Suprapubic skin (tissue), 3 donors: Measurements from ENCODE around the gene CRYBA2.

ENCODE experiments used
- POLR2AphosphoS5 ChIP-seq, 3 donors: sonication (generic); formaldehyde crosslinking; IDR thresholded peaks; one replicate each; pipeline ENCODE4 v1.6.1; 2017; ENCODE audit warnings: antibody characterized with exemption in 3 of 3
- TF ChIP-seq, protein P1 (sequence below), 2 donors: fragments of 200-600 bp in 1 of 2; fragments of 450-650 bp in 1 of 2; sonication (generic) in 1 of 2; IDR thresholded peaks; one replicate each; pipeline ENCODE4 v1.5.1; 2016 to 2019; ENCODE audit warnings: antibody characterized with exemption in 2 of 2, mild to moderate bottlenecking in 1 of 2, moderate library complexity in 1 of 2

DNA sequence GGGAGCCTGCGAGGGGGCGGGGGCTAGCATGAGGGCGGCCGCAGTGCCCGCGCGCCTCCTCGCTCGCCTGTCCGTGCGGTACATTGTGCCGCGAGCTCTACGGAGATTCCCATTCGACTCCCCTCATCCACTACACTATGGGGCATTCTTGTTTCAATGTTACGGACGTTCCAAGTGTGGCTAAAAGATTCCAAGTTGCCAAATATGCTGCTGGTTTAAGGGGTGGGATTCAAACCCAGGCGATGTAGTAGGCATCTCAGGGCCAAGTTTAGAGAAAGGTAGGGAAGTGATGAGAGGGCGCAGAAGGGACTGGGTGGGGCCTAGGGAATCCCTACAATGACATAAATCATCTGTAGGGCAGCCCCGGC is 10.0 kb upstream of the CRYBA2 start:
- TF ChIP-seq POLR2AphosphoS5 (IDR thresholded peaks at IDR 0.05) = no peak
- TF ChIP-seq, protein P1, sequence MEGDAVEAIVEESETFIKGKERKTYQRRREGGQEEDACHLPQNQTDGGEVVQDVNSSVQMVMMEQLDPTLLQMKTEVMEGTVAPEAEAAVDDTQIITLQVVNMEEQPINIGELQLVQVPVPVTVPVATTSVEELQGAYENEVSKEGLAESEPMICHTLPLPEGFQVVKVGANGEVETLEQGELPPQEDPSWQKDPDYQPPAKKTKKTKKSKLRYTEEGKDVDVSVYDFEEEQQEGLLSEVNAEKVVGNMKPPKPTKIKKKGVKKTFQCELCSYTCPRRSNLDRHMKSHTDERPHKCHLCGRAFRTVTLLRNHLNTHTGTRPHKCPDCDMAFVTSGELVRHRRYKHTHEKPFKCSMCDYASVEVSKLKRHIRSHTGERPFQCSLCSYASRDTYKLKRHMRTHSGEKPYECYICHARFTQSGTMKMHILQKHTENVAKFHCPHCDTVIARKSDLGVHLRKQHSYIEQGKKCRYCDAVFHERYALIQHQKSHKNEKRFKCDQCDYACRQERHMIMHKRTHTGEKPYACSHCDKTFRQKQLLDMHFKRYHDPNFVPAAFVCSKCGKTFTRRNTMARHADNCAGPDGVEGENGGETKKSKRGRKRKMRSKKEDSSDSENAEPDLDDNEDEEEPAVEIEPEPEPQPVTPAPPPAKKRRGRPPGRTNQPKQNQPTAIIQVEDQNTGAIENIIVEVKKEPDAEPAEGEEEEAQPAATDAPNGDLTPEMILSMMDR (IDR thresholded peaks at IDR 0.05) = no peak
